Renal cortex interstitium (tissue), 11 donors: ENCODE results near the gene LMO7. TPM values are rescaled to one million over a fixed set of nuclear protein-coding genes. Genes with fewer than 3 reads are reported as not detected.

Experiments used
- DNase-seq, 11 donors: peaks; one replicate each; pipeline ENCODE4 v3.0.0-alpha.2; 2013; ENCODE audit warnings: low read depth in 9 of 11, low spot score in 4 of 11; ENCODE audit errors: extremely low read depth in 1 of 11
- polyA plus RNA-seq, 3 donors: library from polyadenylated mRNA; unstranded; fragments of 120-200 nt; gene quantifications; one replicate each; pipeline ENCODE4 v1.2.1, GENCODE V29; 2013; ENCODE audit not compliant: insufficient read length in 3 of 3

LMO7 gene
- polyA plus RNA-seq, 3 donors: 75.1 to 110 (median 90.1) TPM

GRCh38 chr13:75847588-75847987 lies 211.5 kb downstream of the LMO7 start:
- no peak for DNase-seq

- DNase-seq: no peak
Measured at GRCh38 chr13:75850916-75851315, 214.8 kb downstream of the LMO7 start.

- no peak for DNase-seq
Measured at GRCh38 chr13:75855216-75855615, 219.1 kb downstream of the LMO7 start.

GRCh38 chr13:75855847-75856246 lies 219.7 kb downstream of the LMO7 start:
- DNase-seq: no peak

GRCh38 chr13:75857291-75857690 lies 221.2 kb downstream of the LMO7 start:
- DNase-seq: no peak

GRCh38 chr13:75860935-75861334 lies 224.8 kb downstream of the LMO7 start:
- DNase-seq: no peak

- DNase-seq: no peak
Measured at GRCh38 chr13:75861786-75862185, 225.7 kb downstream of the LMO7 start.

GRCh38 chr13:75864718-75865117 lies 228.6 kb downstream of the LMO7 start:
- DNase-seq: no peak

GRCh38 chr13:75867379-75868117 lies 231.4 kb downstream of the LMO7 start:
- DNase-seq: no peak

- DNase-seq: no peak
Measured at GRCh38 chr13:75869981-75870380, 233.9 kb downstream of the LMO7 start.

- peak in 2 of 11 donors; percentile 22 to 26 for DNase-seq
Measured at GRCh38 chr13:75870397-75870903, 234.3 kb downstream of the LMO7 start.

GRCh38 chr13:75871059-75871458 lies 234.9 kb downstream of the LMO7 start:
- no peak for DNase-seq

GRCh38 chr13:75872980-75873379 lies 236.8 kb downstream of the LMO7 start:
- no peak for DNase-seq

- DNase-seq: no peak
Measured at GRCh38 chr13:75873494-75873893, 237.4 kb downstream of the LMO7 start.

- DNase-seq: no peak
Measured at GRCh38 chr13:75875450-75875849, 239.3 kb downstream of the LMO7 start.

- DNase-seq: peak; percentile 22 to 57 (median 37)
Measured at GRCh38 chr13:75876142-75877050, 240.3 kb downstream of the LMO7 start.

- no peak for DNase-seq
Measured at GRCh38 chr13:75877071-75877470, 240.9 kb downstream of the LMO7 start.

- DNase-seq: no peak
Measured at GRCh38 chr13:75879656-75880055, 243.5 kb downstream of the LMO7 start.

- no peak for DNase-seq
Measured at GRCh38 chr13:75881109-75881775, 245.1 kb downstream of the LMO7 start.

GRCh38 chr13:75882261-75882660 lies 246.1 kb downstream of the LMO7 start:
- no peak for DNase-seq
